HepG2 (cell line): ENCODE results near the gene JADE2. TPM values are rescaled to one million over a fixed set of nuclear protein-coding genes. Genes with fewer than 3 reads are reported as not detected.
A peak's percentile ranks its signal among the peaks of the same experiment; 100 is the strongest.

ENCODE experiments used
- FOSL2 ChIP-seq: sonication (generic); formaldehyde crosslinking; IDR thresholded peaks from 2 replicates; pipeline ENCODE4 v1.4.0; 2020; ENCODE audit warnings: missing genetic modification reagents
- NFATC3 ChIP-seq: sonication (generic); formaldehyde crosslinking; IDR thresholded peaks from 2 replicates; pipeline ENCODE4 v1.5.1; 2020; ENCODE audit warnings: mild to moderate bottlenecking, missing genetic modification reagents
- THRA ChIP-seq: sonication (generic); formaldehyde crosslinking; IDR thresholded peaks from 2 replicates; pipeline ENCODE4 v1.4.0; 2020; ENCODE audit warnings: missing genetic modification reagents, borderline replicate concordance
- ZBTB40 ChIP-seq, 2 experiments: fragments of 450-650 bp in 1 of 2; sonication (generic) in 1 of 2; formaldehyde crosslinking in 1 of 2; IDR thresholded peaks; 2 replicates each; pipeline versions ENCODE4 v1.6.1 to v1.8.0; 2016 to 2022; ENCODE audit warnings: antibody characterized with exemption in 1 of 2, mild to moderate bottlenecking in 1 of 2, missing genetic modification reagents in 1 of 2
- ZNF142 ChIP-seq: sonication (generic); formaldehyde crosslinking; IDR thresholded peaks from 2 replicates; pipeline ENCODE4 v1.4.0; 2020; ENCODE audit warnings: missing genetic modification reagents
- ZNF616 ChIP-seq: sonication (generic); formaldehyde crosslinking; IDR thresholded peaks from 2 replicates; pipeline ENCODE4 v1.5.0; 2020; ENCODE audit warnings: low read depth, mild to moderate bottlenecking, missing genetic modification reagents
- ZZZ3 ChIP-seq: sonication (generic); formaldehyde crosslinking; IDR thresholded peaks from 2 replicates; pipeline ENCODE4 v1.4.0; 2020; ENCODE audit warnings: missing genetic modification reagents, mild to moderate bottlenecking, borderline replicate concordance
- polyA plus RNA-seq, 8 experiments: library from polyadenylated mRNA; depleted of rRNA in 3 of 8; stranded (reverse) in 7 of 8; unstranded in 1 of 8; fragments of >200 nt; fragmentation: Illumina TruSeq in 4 of 8; extraction: Trizol in 4 of 8; gene quantifications; 2 replicates each; pipeline versions ENCODE4 v1.2.1 to v1.2.3, GENCODE V29; 2011 to 2016; ENCODE audit warnings: low read depth in 4 of 8, missing spikeins in 1 of 8, mixed read lengths in 1 of 8; ENCODE audit not compliant: insufficient read depth in 1 of 8
- total RNA-seq, 5 experiments: library from RNA; depleted of rRNA; stranded (reverse); fragments of >200 nt; fragmentation: Illumina TruSeq; extraction: Trizol; gene quantifications; 2 replicates each; pipeline ENCODE4 v1.2.3, GENCODE V29; 2016; ENCODE audit warnings: low read depth in 1 of 5
- TF ChIP-seq, protein P1 (sequence below): sonication (generic); formaldehyde crosslinking; IDR thresholded peaks from 2 replicates; pipeline ENCODE4 v1.5.0; 2020; ENCODE audit warnings: missing genetic modification reagents, mild to moderate bottlenecking, borderline replicate concordance
- TF ChIP-seq, protein P2 (sequence below): sonication (generic); formaldehyde crosslinking; IDR thresholded peaks from 2 replicates; pipeline ENCODE4 v1.5.0; 2020; ENCODE audit warnings: mild to moderate bottlenecking, missing genetic modification reagents

JADE2 gene
- total and polyA plus RNA-seq, 2 of the 13 experiments (the other 11 are each of a cell fraction or from before 2014, with no cell fraction given) = 7.5 to 15.1 TPM

DNA sequence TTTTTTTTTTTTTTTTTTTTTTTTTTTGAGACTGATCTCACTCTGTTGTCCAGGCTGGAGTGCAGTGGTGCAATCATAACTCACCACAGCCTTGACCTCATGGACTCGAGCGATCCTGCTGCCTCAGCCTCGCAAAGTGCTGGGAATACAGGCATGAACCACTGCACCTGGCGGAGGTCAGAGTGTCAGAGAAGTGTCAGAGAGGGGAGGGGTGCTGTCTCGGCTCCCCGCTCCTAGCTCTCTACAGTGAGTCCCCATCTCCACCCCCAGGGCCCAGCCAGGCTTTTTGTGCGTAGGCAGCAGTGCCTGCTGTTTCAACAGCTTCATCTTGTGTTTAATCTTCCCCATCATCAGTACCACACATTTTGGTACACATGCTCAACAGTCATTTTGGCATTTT is 68.9 kb downstream of the JADE2 start (continued):
- TF ChIP-seq ZBTB40 (IDR thresholded peaks at IDR 0.05) = no peak
- no peak for TF ChIP-seq ZBTB40 (CRISPR knock-in tag; IDR thresholded peaks at IDR 0.05)
- TF ChIP-seq ZZZ3 (CRISPR knock-in tag) = no peak
- TF ChIP-seq, protein P1, sequence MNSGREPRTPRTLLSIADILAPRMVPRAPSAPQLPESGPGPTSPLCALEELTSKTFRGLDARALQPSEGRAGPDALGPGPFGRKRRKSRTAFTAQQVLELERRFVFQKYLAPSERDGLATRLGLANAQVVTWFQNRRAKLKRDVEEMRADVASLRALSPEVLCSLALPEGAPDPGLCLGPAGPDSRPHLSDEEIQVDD = no peak
- TF ChIP-seq ZNF142 = no peak
- TF ChIP-seq FOSL2 = peak; percentile 62
- peak; percentile 59; the same call in 1 of the 2 replicates for TF ChIP-seq THRA (CRISPR knock-in tag)
- TF ChIP-seq NFATC3 (CRISPR knock-in tag) = no peak
- no peak for TF ChIP-seq ZNF616 (CRISPR knock-in tag)
- TF ChIP-seq, protein P2, sequence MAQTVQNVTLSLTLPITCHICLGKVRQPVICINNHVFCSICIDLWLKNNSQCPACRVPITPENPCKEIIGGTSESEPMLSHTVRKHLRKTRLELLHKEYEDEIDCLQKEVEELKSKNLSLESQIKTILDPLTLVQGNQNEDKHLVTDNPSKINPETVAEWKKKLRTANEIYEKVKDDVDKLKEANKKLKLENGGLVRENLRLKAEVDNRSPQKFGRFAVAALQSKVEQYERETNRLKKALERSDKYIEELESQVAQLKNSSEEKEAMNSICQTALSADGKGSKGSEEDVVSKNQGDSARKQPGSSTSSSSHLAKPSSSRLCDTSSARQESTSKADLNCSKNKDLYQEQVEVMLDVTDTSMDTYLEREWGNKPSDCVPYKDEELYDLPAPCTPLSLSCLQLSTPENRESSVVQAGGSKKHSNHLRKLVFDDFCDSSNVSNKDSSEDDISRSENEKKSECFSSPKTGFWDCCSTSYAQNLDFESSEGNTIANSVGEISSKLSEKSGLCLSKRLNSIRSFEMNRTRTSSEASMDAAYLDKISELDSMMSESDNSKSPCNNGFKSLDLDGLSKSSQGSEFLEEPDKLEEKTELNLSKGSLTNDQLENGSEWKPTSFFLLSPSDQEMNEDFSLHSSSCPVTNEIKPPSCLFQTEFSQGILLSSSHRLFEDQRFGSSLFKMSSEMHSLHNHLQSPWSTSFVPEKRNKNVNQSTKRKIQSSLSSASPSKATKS (CRISPR knock-in tag) = no peak
